WTC11 (cell line): ENCODE results near the gene NKAIN4.

Experiments
- MYBL2 ChIP-seq: sonication (generic); formaldehyde crosslinking; IDR thresholded peaks from 2 replicates; pipeline ENCODE4 v1.8.1; 2023; ENCODE audit warnings: mild to moderate bottlenecking, moderate library complexity, missing genetic modification reagents
- NFYB ChIP-seq: sonication (generic); formaldehyde crosslinking; conservative IDR thresholded peaks from 2 replicates; pipeline ENCODE4 v1.8.0; 2022; ENCODE audit warnings: low read depth, missing genetic modification reagents
- NR3C1 ChIP-seq: sonication (generic); formaldehyde crosslinking; conservative IDR thresholded peaks from 2 replicates; pipeline ENCODE4 v1.8.1; 2023; ENCODE audit warnings: low read depth, mild to moderate bottlenecking, missing genetic modification reagents
- SMAD3 ChIP-seq: sonication (generic); formaldehyde crosslinking; IDR thresholded peaks from 2 replicates; pipeline ENCODE4 v1.8.0; 2022; ENCODE audit warnings: missing genetic modification reagents, mild to moderate bottlenecking, borderline replicate concordance
- TP53 ChIP-seq: sonication (generic); formaldehyde crosslinking; IDR thresholded peaks from 2 replicates; pipeline ENCODE4 v1.8.1; 2023; ENCODE audit warnings: mild to moderate bottlenecking, missing genetic modification reagents
- ZNF423 ChIP-seq: fragments of 250-450 bp; sonication (Bioruptor Pico); IDR thresholded peaks from 2 replicates; pipeline ENCODE4 v2.1.2; 2022; ENCODE audit warnings: mild to moderate bottlenecking, moderate library complexity
- TF ChIP-seq, protein P1 (sequence below): sonication (generic); formaldehyde crosslinking; IDR thresholded peaks from 2 replicates; pipeline ENCODE4 v1.8.0; 2023; ENCODE audit warnings: missing genetic modification reagents
- TF ChIP-seq, protein P2 (sequence below): fragments of 200-600 bp; IDR thresholded peaks from 2 replicates; pipeline ENCODE4 v1.8.0; 2022; ENCODE audit warnings: antibody characterized with exemption
- TF ChIP-seq, protein P3 (sequence below): sonication (generic); formaldehyde crosslinking; IDR thresholded peaks from 2 replicates; pipeline ENCODE4 v1.8.1; 2022; ENCODE audit warnings: low read depth, missing genetic modification reagents, borderline replicate concordance

DNA sequence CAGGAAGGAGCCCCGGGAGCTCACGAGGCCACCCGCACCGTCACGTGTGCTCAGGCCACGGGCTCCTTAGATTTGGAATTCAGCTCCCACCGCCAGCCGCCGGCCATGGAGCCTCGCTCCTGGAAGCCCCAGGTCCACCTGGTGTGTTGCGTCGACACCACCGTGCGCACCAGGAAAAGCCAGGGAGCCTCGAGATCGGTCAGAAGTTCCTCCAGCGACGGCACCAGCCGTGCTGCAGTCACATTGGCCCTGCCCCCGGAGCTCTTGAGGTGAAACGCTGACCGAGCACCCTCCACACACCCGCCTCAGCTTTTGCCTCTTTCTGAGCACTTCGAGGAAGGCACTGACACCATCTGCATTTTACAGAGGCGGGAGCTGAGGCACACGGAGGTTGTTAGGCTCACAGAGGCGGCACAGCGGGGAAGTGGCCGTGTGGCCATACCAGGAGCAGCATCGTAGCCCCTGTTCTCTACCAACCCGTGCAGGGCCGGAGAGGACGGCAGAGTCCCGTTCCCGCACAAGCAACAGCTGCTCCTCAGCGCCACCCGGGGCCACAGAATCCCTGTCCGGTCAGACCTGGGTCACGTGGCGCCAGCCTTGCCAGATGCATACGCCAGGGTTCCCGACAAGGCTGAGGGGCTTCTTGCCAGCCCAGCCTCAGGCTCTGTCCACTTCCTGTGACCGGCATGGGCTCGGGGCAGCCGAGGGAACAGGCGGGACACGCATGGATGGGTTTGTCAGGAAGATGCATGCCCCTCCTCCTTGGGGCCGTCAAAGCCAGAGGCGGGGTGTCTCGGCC lies 7.6 kb downstream of the NKAIN4 start:
- TF ChIP-seq, protein P1, sequence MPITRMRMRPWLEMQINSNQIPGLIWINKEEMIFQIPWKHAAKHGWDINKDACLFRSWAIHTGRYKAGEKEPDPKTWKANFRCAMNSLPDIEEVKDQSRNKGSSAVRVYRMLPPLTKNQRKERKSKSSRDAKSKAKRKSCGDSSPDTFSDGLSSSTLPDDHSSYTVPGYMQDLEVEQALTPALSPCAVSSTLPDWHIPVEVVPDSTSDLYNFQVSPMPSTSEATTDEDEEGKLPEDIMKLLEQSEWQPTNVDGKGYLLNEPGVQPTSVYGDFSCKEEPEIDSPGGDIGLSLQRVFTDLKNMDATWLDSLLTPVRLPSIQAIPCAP (CRISPR knock-in tag) = no peak
- TF ChIP-seq, protein P2, sequence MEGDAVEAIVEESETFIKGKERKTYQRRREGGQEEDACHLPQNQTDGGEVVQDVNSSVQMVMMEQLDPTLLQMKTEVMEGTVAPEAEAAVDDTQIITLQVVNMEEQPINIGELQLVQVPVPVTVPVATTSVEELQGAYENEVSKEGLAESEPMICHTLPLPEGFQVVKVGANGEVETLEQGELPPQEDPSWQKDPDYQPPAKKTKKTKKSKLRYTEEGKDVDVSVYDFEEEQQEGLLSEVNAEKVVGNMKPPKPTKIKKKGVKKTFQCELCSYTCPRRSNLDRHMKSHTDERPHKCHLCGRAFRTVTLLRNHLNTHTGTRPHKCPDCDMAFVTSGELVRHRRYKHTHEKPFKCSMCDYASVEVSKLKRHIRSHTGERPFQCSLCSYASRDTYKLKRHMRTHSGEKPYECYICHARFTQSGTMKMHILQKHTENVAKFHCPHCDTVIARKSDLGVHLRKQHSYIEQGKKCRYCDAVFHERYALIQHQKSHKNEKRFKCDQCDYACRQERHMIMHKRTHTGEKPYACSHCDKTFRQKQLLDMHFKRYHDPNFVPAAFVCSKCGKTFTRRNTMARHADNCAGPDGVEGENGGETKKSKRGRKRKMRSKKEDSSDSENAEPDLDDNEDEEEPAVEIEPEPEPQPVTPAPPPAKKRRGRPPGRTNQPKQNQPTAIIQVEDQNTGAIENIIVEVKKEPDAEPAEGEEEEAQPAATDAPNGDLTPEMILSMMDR = no peak
- TF ChIP-seq, protein P3, sequence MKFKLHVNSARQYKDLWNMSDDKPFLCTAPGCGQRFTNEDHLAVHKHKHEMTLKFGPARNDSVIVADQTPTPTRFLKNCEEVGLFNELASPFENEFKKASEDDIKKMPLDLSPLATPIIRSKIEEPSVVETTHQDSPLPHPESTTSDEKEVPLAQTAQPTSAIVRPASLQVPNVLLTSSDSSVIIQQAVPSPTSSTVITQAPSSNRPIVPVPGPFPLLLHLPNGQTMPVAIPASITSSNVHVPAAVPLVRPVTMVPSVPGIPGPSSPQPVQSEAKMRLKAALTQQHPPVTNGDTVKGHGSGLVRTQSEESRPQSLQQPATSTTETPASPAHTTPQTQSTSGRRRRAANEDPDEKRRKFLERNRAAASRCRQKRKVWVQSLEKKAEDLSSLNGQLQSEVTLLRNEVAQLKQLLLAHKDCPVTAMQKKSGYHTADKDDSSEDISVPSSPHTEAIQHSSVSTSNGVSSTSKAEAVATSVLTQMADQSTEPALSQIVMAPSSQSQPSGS (CRISPR knock-in tag) = no peak
- no peak for TF ChIP-seq NR3C1 (CRISPR knock-in tag)
- TF ChIP-seq TP53 (CRISPR knock-in tag) = no peak
- TF ChIP-seq MYBL2 = no peak
- no peak for TF ChIP-seq NFYB (CRISPR knock-in tag)
- TF ChIP-seq ZNF423 (CRISPR knock-in tag) = no peak
- TF ChIP-seq SMAD3 (CRISPR knock-in tag) = no peak
